CD14-positive monocyte (primary cell): ENCODE data around the gene SUOX. TPM values are rescaled to one million over a fixed set of nuclear protein-coding genes. Genes with fewer than 3 reads are reported as not detected.

Experiments used
- DNase-seq, 3 donors: peaks; one replicate each; pipeline ENCODE4 v3.0.0-alpha.2; 2011 to 2022
- H2AFZ ChIP-seq: 2 replicates; pipeline ENCODE4 v1.6.0; 2012; ENCODE audit warnings: mild to moderate bottlenecking, low read depth, low read length, inconsistent platforms; ENCODE audit not compliant: insufficient read depth, poor library complexity, severe bottlenecking
- H3K27ac ChIP-seq, 2 donors: 1 replicate in 1 of 2; 2 replicates in 1 of 2; pipeline ENCODE4 v1.5.1; 2012 to 2013; ENCODE audit warnings: low read length in 2 of 2, control low read depth in 1 of 2, inconsistent platforms in 1 of 2, low read depth in 1 of 2, mild to moderate bottlenecking in 1 of 2
- H3K27me3 ChIP-seq, 2 donors: one replicate each; pipeline versions ENCODE4 v1.6.0 to v1.6.1; 2011 to 2013; ENCODE audit warnings: low read length in 2 of 2; ENCODE audit not compliant: control insufficient read depth in 2 of 2, insufficient read depth in 2 of 2
- H3K36me3 ChIP-seq, 2 donors: replicated peaks in 1 of 2; 1 replicate in 1 of 2; 2 replicates in 1 of 2; pipeline versions ENCODE4 v1.5.1 to v1.6.1; 2012 to 2013; ENCODE audit warnings: low read length in 2 of 2, control low read depth in 1 of 2, inconsistent platforms in 1 of 2, mild to moderate bottlenecking in 1 of 2; ENCODE audit not compliant: insufficient read depth in 2 of 2, control insufficient read depth in 1 of 2
- H3K4me1 ChIP-seq, 2 donors: 1 replicate in 1 of 2; 2 replicates in 1 of 2; pipeline versions ENCODE4 v1.5.1 to v1.6.1; 2012 to 2013; ENCODE audit warnings: low read length in 2 of 2, control low read depth in 1 of 2, inconsistent platforms in 1 of 2, mild to moderate bottlenecking in 1 of 2, moderate library complexity in 1 of 2; ENCODE audit not compliant: insufficient read depth in 2 of 2, control insufficient read depth in 1 of 2
- H3K4me2 ChIP-seq: replicated peaks from 2 replicates; pipeline ENCODE3; 2012; ENCODE audit warnings: low read length, moderate library complexity, mild to moderate bottlenecking; ENCODE audit not compliant: poor library complexity, severe bottlenecking; ENCODE audit errors: extremely low read depth
- H3K4me3 ChIP-seq, 3 experiments: fragments of 200-600 bp in 1 of 3; sonication (generic) in 1 of 3; replicated peaks in 1 of 3; 1 replicate in 2 of 3; 2 replicates in 1 of 3; pipeline ENCODE4 v1.5.1; 2011 to 2013; ENCODE audit warnings: low read length in 3 of 3, mild to moderate bottlenecking in 3 of 3, control low read depth in 2 of 3, low read depth in 2 of 3, inconsistent platforms in 1 of 3, moderate library complexity in 1 of 3
- H3K79me2 ChIP-seq: 2 replicates; pipeline ENCODE4 v1.6.0; 2012; ENCODE audit warnings: mild to moderate bottlenecking, control low read depth, inconsistent platforms, low read length, moderate library complexity; ENCODE audit not compliant: insufficient read depth
- H3K9ac ChIP-seq: 2 replicates; pipeline ENCODE4 v1.6.0; 2017; ENCODE audit warnings: low read length, mild to moderate bottlenecking; ENCODE audit not compliant: insufficient read depth, poor library complexity, severe bottlenecking
- H3K9me3 ChIP-seq, 2 donors: replicated peaks in 1 of 2; 1 replicate in 1 of 2; 2 replicates in 1 of 2; pipeline versions ENCODE4 v1.5.1 to v1.6.1; 2012 to 2013; ENCODE audit warnings: low read length in 2 of 2, control low read depth in 1 of 2; ENCODE audit not compliant: control insufficient read depth in 1 of 2, insufficient read depth in 1 of 2
- H4K20me1 ChIP-seq: 2 replicates; pipeline ENCODE4 v1.6.0; 2012; ENCODE audit warnings: mild to moderate bottlenecking, low read length, control low read depth, moderate library complexity; ENCODE audit not compliant: insufficient read depth
- H3K27ac Mint-ChIP-seq, 7 donors: one replicate each; pipeline ENCODE4 v1.8.0; 2020; ENCODE audit warnings: mild to moderate bottlenecking in 7 of 7, mixed read lengths in 7 of 7, moderate library complexity in 6 of 7, inconsistent platforms in 2 of 7
- H3K27me3 Mint-ChIP-seq, 3 donors: one replicate each; pipeline ENCODE4 v1.8.0; 2021 to 2022; ENCODE audit warnings: low read depth in 3 of 3, mild to moderate bottlenecking in 3 of 3, mixed read lengths in 3 of 3, moderate library complexity in 3 of 3, inconsistent platforms in 1 of 3
- H3K36me3 Mint-ChIP-seq, 2 donors: one replicate each; pipeline ENCODE4 v1.8.0; 2020; ENCODE audit warnings: mixed read lengths in 2 of 2, inconsistent platforms in 1 of 2, mild to moderate bottlenecking in 1 of 2
- H3K4me1 Mint-ChIP-seq: one replicate; pipeline ENCODE4 v1.8.0; 2020; ENCODE audit warnings: mild to moderate bottlenecking, mixed read lengths
- H3K4me3 Mint-ChIP-seq, 2 donors: one replicate each; pipeline ENCODE4 v1.8.0; 2020; ENCODE audit warnings: mild to moderate bottlenecking in 2 of 2, mixed read lengths in 2 of 2, moderate library complexity in 1 of 2
- H3K9me3 Mint-ChIP-seq, 7 donors: one replicate each; pipeline ENCODE4 v1.8.0; 2020 to 2022; ENCODE audit warnings: mixed read lengths in 7 of 7, mild to moderate bottlenecking in 6 of 7, moderate library complexity in 6 of 7, inconsistent platforms in 2 of 7
- WGBS: methylation state at CpG from one replicate; pipeline ENCODE4 v1.1.5; 2013; ENCODE audit warnings: missing lambda C conversion rate; ENCODE audit not compliant: insufficient coverage; 5-methylcytosine and 5-hydroxymethylcytosine counted together
- intact Hi-C, 2 donors: fragments of 100-400 bp; cut with micrococcal nuclease; formaldehyde crosslinking; loops; one replicate each; pipeline versions ENCODE4 v1.15.0 to v1.15.1; 2023
- polyA plus RNA-seq, 3 donors: library from polyadenylated mRNA; depleted of rRNA in 1 of 3; unstranded in 2 of 3; stranded (reverse) in 1 of 3; fragments of 300-500 nt in 2 of 3; fragments of >200 nt in 1 of 3; fragmentation: Illumina TruSeq in 2 of 3; gene quantifications; 1 replicate in 2 of 3; 2 replicates in 1 of 3; pipeline ENCODE4 v1.2.3, GENCODE V29; 2012 to 2021
- TF ChIP-seq, protein P1 (sequence below): fragments of 200-600 bp; IDR thresholded peaks from one replicate; pipeline ENCODE4 v1.8.0; 2022; ENCODE audit warnings: antibody characterized with exemption, mild to moderate bottlenecking

SUOX gene
- polyA plus RNA-seq, 3 donors = 9.7 to 17.1 (median 14.4) TPM

DNA sequence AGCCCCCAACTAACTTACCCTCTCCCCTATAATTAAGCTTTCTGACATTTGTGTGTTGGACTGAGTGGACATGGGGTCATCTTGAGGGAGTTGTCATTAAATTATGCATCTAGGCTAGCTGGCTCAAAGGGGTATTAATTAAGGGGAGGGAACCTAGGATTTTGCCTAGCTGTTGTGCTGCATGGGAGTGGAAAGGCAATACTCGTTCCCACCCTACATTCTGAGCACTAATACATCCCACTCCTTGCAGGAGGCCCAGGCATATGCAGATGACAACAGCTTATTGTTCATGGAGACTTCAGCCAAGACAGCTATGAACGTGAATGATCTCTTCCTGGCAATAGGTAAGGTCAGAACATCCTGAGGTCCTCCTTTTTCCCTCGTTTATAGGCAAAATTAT, 6.0 kb upstream of the SUOX start:
- Histone ChIP-seq H3K4me1 (peaks cover under 1 to 2% of the 10 kb centered on the region in 2 donors), H3K4me3 (no peak overlapping the region), H2AFZ (no peak overlapping the region), H3K9ac (no peak overlapping the region), H3K27ac (peak overlapping the region in 1 of 2 donors; percentile 1), H4K20me1 (no peaks in the 10 kb centered on the region), H3K4me2 (no peak overlapping the region), H3K9me3 (no peaks in the 10 kb centered on the region), H3K79me2 (no peaks in the 10 kb centered on the region), H3K36me3 (peaks cover 67 to 91% of the 10 kb centered on the region in 2 donors), H3K27me3 (no peaks in the 10 kb centered on the region)
- WGBS = 100% methylated on average over 1 of the region's 3 CpGs
- H3K4me3 Mint-ChIP-seq = no peak overlapping the region
- intact Hi-C loops = loop anchor here in 1 of 2 donors (10.0 kb wide), 1 partner anchor 114 kb away; the partner anchor contains the start of gene PA2G4
- peak overlapping the region in 1 of 7 donors; percentile 7 for H3K27ac Mint-ChIP-seq
- H3K27me3 Mint-ChIP-seq = no peaks in the 10 kb centered on the region
- peaks cover 74 to 91% of the 10 kb centered on the region in 2 donors for H3K36me3 Mint-ChIP-seq
- TF ChIP-seq, protein P1, sequence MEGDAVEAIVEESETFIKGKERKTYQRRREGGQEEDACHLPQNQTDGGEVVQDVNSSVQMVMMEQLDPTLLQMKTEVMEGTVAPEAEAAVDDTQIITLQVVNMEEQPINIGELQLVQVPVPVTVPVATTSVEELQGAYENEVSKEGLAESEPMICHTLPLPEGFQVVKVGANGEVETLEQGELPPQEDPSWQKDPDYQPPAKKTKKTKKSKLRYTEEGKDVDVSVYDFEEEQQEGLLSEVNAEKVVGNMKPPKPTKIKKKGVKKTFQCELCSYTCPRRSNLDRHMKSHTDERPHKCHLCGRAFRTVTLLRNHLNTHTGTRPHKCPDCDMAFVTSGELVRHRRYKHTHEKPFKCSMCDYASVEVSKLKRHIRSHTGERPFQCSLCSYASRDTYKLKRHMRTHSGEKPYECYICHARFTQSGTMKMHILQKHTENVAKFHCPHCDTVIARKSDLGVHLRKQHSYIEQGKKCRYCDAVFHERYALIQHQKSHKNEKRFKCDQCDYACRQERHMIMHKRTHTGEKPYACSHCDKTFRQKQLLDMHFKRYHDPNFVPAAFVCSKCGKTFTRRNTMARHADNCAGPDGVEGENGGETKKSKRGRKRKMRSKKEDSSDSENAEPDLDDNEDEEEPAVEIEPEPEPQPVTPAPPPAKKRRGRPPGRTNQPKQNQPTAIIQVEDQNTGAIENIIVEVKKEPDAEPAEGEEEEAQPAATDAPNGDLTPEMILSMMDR = no peak
- H3K4me1 Mint-ChIP-seq = peaks cover 5% of the 10 kb centered on the region
- no peak for DNase-seq
- H3K9me3 Mint-ChIP-seq = no peaks in the 10 kb centered on the region

DNA sequence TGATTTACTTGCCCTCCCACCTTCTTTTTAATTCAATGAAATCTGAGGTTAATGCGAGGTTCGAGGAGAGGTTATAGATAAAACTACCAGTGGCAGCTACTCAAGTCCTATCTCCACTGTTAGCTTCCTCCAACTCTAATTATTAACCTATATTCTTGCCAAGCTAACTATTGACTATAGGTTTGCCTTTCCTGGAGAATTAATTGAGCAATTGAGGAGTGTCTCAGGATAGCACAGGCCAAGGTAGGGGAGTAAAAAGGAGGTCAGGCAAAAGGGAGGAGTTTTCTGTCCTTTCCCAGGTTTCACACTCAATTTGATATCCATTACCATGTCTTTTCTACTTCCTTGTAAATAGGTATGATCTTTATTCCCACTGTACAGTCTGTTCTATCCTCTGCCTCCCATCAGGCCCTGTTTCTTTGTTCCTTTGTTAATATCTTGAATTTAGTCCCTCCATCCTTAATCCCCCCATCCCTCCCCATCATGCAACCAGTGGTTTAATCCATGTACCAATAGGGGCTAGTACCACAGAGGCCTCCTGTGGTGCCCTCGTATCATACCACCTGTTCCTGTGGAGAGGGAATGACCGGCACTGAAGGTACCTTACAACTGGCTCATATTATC, 3.7 kb upstream of the SUOX start:
- H3K4me3 ChIP-seq = no peak overlapping the region
- WGBS = 100% methylated on average over 1 of the region's 4 CpGs
- peaks cover 57 to 71% of the 10 kb centered on the region in 2 donors for H3K36me3 ChIP-seq
- H2AFZ ChIP-seq = no peak overlapping the region
- H3K27ac Mint-ChIP-seq = peak overlapping the region in 1 of 7 donors; percentile 38
- no peaks in the 10 kb centered on the region for H3K9me3 ChIP-seq
- H3K79me2 ChIP-seq = peaks cover 6% of the 10 kb centered on the region
- peaks cover 14 to 19% of the 10 kb centered on the region in 2 donors for H3K4me1 ChIP-seq
- H3K36me3 Mint-ChIP-seq = peaks cover 59 to 68% of the 10 kb centered on the region in 2 donors
- intact Hi-C loops = loop anchor here in 1 of 2 donors (10.0 kb wide), 1 partner anchor 111 kb away; the partner anchor contains the start of gene PA2G4
- H3K9ac ChIP-seq = no peak overlapping the region
- H3K4me1 Mint-ChIP-seq = peaks cover 22% of the 10 kb centered on the region
- TF ChIP-seq, protein P1 = no peak
- no peak overlapping the region for H3K27ac ChIP-seq
- no peaks in the 10 kb centered on the region for H3K9me3 Mint-ChIP-seq
- no peaks in the 10 kb centered on the region for H3K27me3 ChIP-seq
- no peak overlapping the region for H3K4me2 ChIP-seq
- H4K20me1 ChIP-seq = no peaks in the 10 kb centered on the region
- H3K27me3 Mint-ChIP-seq = no peaks in the 10 kb centered on the region
- no peak for DNase-seq
- no peak overlapping the region for H3K4me3 Mint-ChIP-seq
